ENCODE data around the gene TP53I13. TPM values are rescaled to one million over a fixed set of nuclear protein-coding genes. Genes with fewer than 3 reads are reported as not detected.
A peak's percentile ranks its signal among the peaks of the same experiment; 100 is the strongest.

The TP53I13 gene
- total RNA-seq, 1 donor from 2014 or later, result 40.1 TPM

DNA sequence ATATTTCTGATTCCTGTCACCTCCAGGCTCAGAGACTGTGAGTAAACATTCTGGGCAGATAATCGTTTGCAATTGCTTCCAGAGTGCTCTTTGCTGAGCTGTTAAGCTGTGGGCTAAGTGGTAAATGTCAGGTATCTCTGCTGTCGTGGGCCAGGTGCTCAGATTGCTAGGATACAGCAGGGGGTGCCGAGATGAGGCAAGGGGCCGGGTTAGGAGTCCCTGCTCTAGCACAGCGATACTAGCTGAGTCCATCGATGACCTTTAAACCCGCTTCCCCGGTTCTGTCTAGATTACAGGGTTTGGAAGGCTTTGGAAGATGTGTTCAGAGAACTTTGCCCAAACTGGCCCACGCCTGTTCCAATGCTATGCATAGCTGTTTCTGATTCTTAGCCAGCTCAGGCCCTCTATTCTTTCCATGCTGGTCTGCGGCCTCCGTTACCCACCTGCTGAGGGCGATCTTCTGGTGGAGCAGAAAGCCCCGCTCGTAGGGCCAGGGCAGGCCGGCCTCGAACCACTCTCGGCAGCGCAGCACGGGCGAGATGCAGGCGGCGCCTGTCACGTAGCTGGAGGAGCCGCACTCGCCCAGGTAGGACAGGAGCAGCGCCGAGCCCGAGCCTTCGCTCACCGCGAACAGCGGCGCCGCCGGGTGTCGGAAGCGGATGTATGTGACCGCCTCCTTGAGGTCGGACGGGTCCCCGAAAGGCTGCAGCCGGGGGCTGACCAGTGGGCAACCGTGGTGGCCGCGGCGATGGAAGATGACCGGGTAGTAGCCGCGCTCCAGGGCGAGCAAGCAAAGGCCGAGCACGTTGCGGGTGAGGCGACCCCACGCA, 2.6 kb upstream of the TP53I13 start:
- peak; percentile 65 for DNase-seq
- no peak for ATAC-seq

DNA sequence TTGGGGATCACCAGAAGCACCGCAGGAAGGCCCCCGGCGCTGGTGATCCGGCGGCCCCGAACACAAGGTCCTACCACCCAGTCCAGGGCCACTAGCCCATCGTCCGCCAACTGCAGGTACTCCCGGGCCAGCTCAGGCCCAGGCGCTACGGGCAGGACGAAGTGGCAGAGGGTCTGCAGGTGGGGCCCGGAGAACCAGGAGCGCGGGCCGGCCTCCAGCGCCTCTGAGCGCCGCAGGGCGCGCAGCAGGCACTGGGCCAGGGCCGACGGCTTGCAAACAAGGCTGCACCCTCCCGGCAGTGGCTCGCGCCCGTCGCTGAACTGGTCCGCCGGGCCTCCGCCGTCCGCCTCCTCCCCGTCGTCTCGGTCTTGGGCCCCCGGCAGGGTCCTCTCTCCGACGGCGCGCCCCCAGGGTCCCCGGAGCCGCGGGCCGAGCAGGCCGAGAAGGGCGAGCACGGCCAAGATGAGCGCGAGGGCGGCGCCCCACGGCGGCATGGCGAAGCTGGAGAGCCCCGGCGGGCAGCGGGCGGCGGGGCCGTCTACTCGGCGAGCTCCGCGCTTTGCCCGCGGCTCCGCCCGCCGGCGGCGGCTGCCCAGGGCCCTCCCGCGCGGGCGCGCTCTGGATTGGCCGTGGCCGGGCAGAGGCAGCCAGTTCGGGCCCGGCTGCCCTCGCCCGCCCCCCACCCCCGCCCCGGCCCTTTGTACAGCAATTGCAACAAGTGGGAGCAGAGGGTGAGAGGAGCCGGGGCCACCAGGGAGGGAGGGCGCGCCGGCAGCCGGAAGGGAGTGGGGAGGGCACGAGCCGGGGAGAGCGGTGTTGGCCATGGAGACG, 1.8 kb upstream of the TP53I13 start, which contains the start of gene ABHD15:
TSS of gene ABHD15 (minus strand) at position 565 of the 831 bp plus-strand sequence. CDS start at position 494, 71 bp downstream.
- ATAC-seq (peak; percentile 57), DNase-seq (peak; percentile 86)
- intact Hi-C loops (cut with micrococcal nuclease), result no loop called here

More for the DNA sequence above, 2.6 kb upstream of the TP53I13 start:
- intact Hi-C loops (cut with micrococcal nuclease), result no loop called here

DNA sequence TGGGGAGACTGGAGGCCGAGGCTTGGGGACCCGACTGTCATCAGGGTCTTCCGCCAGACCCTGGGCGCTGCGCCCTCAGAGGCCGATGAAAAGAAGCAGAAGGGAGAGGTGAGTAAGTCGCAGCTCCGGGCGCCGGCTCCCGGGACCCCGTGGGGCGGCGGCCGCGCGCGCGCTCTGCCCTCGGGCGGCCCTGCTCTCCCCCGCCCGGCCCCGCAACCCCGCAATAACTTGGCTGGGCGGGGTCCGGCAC, 1.3 kb upstream of the TP53I13 start:
- intact Hi-C loops (cut with micrococcal nuclease), result no loop called here
- ATAC-seq, result peak; percentile 7
- no peak for DNase-seq

DNA sequence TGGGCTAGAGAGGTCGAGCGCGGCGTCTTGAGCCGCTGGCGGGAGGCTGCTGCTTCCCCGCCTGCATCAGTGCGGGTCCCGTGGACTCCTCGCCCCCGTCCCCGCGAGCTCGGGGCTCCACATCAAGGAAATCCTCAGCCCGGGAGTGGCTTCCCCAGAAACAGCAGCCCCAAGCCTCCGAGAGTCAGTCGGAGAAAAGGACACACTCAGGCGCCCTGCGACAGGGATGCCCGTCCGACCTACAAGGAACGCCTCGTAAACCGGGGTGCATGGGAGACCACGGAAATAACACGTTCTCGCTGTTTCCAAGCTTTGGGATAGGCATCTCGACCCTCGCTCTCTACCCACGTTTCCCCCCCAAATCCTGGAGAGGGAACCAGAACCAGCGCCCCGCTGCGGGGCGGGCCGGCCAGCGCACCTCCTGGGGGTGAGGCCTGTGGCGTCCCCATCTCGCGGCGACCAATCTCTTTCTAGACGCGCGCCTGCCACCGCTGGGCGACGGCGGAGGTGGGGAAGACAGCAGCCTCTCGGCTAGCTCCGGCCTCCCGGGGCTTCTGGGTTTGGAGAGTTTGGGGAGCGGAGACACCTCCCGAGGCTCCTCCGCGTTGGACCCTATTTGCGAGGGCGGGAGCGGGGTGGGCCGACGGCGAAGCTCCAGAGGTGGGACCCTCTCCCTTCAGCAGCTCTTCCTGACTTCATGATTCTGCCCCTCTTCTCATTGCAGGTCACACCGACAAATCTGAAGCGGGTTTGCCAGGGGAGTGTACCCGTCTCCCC, 759 bp upstream of the TP53I13 start:
- intact Hi-C loops (cut with micrococcal nuclease), result no loop called here
- DNase-seq, result peak; percentile 83
- ATAC-seq, result peak; percentile 57

DNA sequence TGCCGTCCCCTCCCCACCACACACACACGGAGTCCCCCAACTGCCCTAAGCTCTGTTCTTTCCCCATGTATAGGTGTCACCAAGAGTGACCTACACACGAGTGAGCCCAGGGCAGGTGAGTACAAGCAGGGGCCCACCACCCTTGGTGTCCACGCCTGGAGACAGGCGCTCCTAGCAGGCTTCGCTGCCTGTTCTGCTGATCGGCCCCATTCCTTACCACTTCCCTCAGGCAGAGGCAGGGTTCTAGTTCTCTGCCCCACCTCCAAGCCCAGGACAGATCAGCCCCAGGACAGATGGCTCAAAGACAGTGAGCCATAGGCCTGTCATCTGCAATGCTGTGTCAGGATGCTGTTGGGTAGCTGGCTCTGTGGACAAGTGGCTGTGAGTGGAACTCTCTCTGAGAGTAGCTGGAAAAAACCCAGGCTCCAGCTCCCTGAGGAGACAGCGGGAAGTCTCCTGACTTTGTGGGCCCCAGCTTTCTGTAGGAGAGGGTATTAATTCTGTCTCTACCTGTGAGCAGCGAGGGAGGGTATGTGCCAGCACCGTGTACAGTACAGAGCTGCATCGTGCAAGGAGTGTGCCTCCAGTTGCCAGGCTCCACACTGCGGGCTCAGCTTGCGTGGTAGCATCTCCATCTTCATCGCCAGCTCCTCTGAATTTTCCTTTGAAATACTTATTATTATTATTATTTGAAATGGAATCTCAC, 897 bp downstream of the TP53I13 start:
- ATAC-seq (no peak), DNase-seq (peak; percentile 41)
- intact Hi-C loops (cut with micrococcal nuclease), result no loop called here

DNA sequence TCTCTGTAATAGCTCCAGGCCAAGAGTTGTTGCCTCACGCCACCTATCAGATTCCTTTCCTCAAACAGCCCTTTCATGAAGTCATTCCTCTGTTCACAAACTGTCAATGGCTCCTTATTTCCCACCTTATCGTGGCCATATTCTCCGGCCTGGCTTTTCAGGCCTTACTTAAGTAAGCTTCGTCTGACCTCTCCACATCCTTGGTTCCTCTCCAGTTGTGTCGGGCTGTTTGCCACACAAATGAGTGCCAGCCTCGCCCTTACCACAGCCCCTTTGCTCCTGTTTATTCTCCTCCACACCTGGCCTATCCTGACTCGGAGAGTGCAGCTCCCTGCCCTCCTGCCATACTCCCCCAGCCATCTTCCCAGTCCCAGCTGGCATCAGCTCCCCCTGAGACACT, 2.0 kb downstream of the TP53I13 start:
- intact Hi-C loops (cut with micrococcal nuclease), result no loop called here
- no peak for ATAC-seq

DNA sequence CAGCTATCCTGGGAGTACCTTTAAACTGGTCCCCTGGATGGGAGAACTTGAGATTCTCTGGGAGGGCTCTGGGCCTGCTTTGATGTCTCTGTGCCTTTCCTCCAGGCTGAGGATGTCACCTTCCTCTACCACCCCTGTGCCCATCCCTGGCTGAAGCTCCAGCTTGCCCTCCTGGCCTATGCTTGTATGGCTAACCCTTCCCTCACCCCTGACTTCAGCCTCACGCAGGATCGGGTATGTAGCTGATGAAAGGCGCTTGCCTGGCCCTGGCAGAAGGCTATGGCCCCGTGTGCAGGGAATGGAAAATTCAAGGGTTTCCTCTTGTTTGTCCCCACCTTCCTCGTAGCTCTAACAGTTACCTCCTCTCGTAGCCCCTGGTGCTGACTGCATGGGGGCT, 3.0 kb downstream of the TP53I13 start:
- DNase-seq (no peak), ATAC-seq (no peak)
- intact Hi-C loops (cut with micrococcal nuclease), result no loop called here

More for the DNA sequence above, 2.0 kb downstream of the TP53I13 start:
- no peak for DNase-seq

DNA sequence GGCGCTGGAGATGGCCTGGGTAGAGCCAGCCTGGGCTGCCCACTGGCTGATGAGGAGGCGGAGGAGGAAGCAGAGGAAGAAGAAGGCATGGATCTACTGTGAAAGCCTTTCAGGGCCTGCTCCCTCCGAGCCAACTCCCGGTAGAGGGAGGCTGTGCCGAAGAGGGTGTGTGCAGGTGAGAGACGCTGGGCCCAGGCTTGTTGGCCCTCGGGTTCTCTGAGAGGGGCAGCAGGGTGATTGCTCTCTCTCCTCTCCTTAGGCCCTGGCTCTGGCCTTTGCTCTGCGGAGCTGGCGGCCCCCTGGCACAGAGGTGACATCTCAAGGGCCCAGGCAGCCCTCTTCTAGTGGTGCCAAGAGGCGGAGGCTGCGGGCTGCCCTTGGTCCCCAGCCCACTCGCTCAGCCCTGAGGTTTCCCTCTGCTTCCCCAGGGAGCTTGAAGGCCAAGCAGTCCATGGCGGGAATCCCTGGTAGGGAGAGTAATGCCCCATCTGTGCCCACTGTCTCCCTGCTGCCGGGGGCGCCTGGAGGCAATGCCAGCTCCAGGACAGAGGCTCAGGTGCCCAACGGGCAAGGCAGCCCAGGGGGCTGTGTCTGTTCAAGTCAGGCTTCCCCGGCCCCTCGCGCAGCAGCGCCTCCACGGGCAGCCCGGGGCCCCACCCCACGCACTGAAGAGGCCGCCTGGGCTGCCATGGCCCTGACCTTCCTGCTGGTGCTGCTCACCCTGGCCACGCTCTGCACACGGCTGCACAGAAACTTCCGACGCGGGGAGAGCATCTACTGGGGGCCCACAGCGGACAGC, 3.6 kb downstream of the TP53I13 start:
- ATAC-seq, result peak; percentile 25
- intact Hi-C loops (cut with micrococcal nuclease), result no loop called here
- peak; percentile 61 for DNase-seq

DNA sequence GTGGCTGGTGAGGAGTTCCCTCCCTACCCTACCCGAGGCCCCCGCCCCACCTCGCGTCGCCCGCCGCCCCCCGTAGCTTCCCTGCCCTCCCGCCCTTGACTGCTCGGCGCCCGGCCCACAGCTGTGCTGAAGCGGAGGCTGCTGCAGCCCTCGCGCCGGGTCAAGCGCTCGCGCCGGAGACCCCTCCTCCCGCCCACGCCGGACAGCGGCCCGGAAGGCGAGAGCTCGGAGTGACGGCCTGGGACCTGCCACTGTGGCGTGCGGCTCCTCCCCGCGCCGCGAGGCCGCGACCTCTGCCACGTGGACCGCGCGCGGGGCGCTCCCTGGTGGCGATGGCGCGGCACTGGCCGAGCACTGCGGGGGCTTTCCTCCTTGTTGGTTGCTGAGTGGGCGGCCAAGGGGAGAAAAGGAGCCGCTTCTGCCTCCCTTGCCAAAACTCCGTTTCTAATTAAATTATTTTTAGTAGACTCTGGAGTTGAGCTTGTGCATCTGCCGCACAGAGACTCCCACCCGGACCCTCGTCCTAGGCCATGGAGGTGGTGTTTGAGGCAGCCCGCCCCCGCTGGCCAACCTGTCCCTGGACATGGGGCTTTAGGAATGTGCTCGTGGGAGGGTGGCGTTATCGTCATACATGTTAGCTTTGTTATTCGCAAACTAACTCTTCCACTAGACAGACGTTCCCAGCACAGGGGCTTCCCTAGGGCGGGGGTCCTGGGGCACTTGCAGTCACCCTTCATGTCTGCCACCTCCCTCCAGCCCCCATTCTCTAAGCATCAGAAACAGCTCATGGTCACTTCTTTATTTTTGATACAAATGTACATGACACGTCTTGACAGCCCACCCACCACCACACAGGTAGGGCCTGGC, 4.4 kb downstream of the TP53I13 start:
- DNase-seq (peak; percentile 85), ATAC-seq (peak; percentile 60)
- intact Hi-C loops (cut with micrococcal nuclease), result no loop called here

DNA sequence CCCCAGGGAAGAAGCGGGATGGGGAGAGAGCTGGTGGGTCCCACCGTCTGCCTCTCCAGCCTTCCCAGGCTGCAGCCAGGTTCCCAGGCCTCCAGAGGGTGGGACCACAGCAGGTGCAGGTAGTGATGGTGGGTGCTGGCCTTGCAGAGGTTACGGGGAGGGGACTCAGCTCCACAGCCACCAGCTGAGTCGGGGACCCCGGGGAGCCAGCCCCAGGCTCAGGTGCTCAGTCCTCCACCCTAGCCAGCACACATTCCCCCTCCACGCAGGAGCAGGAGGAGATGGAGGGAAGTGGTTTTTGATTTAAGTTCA, 5.0 kb downstream of the TP53I13 start:
- ATAC-seq (no peak), DNase-seq (peak; percentile 34)
- intact Hi-C loops (cut with micrococcal nuclease), result no loop called here

DNA sequence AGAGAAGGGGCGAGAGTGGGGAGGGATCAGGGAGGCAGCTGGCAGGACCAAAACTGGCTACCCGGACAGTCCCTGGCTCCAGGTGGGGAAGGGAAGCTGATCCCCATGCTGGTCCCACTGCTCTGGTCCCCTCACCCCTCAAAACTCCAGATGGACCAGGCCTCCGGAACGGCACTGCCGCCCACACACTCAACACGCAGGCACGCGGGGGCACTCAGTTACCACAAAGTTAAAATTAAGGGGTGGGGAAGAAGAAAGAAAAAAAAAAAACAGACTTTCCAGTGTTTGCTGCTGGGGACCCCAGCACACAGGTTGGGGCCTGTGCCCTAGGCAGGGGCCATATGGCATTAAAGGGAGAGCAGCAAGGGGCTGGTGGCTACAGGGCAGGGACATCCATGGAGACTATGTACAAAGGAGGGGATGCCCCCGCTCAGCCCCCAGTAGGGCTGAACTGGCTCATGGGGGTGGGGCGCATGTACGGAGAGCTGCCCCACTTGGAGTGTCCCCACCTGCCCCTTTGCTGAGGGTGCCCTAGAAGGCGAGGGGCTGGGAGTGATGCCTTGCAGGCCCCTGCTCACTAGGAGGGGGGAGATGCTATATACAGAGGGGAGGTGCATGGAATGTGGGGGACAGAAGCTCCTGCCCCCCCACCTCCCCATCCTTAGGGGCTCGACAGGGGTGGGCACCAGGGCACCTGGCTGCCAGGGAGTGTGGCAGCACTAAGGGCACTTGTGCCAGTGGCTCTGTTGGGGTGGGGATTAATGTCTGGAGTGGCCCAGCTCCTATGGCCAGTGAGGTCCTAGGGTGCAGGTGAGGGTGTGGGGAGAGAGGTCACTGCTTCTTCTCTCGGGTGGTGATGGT, 5.6 kb downstream of the TP53I13 start:
- no peak for DNase-seq
- intact Hi-C loops (cut with micrococcal nuclease), result no loop called here
- ATAC-seq, result no peak

DNA sequence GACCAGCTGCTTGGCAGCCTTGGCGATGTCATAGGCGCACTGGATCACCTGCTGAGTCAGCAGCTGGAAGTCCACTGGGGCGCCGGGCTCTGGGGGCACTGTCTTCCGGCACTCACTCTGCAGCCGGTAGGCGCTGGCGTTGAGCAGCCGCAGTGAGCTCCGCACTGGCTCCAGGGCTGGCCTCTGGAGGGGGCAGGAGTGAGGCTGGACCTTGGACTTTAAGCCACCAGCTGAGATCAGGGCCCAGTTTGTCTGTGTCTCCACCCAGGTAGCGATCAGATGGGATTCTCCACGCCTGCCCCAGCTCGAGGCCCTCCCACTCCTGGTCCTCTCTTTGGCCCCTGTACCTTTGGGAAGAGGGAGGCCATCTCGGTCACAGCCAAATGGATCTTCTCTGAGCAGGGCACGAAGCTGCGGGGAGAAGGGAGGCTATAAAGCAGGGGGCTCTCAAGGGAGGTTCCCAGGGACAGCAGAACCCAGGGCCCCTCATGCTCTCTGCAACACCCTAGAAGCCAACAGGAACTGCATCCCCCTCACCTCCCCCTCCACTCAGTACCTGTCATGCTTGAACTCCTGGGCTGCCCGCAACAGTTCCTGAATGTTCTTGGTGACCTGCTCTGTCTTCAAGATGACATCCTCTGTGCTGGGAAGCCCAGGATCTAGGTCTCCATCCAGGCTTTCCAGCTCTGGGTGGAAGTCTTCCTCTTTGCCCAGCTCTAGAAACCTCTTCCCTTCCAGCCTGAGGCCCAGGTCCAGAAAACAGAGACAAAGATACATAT, 6.4 kb downstream of the TP53I13 start:
- ATAC-seq, result no peak
- intact Hi-C loops (cut with micrococcal nuclease), result no loop called here
- DNase-seq, result peak; percentile 36

DNA sequence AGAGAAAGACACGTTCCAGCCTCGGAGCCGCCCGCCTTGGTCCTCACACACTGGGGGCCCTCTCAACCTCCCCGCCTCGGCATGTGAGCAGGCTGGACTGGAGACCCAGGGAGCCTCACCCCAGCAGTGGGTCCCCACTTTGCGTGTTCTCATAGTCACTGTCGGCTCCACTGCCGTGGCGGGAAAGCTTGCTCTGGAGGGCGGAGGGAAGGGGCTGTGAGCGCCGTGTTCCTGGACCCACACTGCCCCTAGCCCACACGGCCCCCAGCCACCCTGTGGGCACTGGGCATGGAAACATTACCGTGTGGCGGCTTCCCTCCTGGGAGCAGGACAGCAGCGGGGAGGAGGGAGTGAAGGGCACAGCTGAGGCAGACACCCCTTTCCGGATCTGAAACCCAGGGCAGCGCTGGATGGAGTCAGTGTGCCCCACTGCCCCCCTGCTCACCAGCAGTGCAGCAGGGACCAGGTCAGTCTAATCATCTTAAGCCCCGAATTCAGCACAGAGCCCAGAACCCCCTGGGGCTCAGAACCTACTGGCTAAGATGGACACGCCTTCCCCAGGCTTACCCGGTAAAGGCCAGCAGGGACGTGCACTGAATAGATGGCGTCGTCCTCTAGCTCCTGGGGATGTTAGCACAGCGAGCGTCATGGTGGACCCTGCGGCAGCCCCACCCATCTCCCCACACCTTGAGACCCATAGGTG, 7.2 kb downstream of the TP53I13 start:
- no peak for ATAC-seq
- intact Hi-C loops (cut with micrococcal nuclease), result no loop called here

DNA sequence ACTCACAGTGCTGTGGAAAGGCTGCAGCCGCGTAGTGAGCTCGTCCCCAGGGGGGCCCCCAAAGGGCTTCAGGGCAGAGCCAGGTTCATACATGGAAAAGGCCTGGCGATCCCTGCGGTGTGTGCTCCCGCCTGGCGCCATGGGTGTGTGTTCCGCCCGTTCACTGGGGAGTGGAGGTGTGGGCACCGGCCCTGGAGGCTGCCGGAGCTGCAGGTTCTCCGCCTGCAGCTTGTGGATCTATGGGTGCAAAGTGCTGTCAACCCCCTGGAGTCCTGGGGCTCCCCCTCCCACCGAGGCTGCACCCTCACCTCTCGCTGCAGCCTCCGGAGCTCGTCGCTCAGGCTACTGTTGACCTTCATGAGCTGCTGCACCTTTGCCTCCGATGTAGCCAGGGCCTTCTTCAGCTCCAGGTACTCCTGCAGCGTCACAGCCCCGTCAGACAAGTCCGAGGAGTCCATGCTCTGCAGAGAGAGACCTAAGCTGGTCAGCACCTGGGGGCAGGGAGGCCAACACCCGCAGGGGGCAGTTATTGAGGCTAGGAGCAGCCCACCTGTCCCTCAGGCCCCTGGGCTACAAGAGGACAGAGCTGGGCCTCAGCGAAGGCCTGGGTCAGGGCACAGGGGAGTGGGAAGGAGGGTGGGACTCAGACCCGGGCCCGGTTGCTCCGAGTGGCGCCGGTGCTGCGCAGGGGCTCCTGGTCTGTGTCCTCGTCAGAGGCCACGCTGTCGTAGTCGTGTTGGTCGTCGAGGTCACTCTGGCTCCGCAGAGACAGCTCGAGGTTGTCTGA, 7.9 kb downstream of the TP53I13 start:
- intact Hi-C loops (cut with micrococcal nuclease), result no loop called here
- no peak for ATAC-seq
- DNase-seq, result peak; percentile 31

More for the DNA sequence above, 7.2 kb downstream of the TP53I13 start:
- DNase-seq, result no peak

DNA sequence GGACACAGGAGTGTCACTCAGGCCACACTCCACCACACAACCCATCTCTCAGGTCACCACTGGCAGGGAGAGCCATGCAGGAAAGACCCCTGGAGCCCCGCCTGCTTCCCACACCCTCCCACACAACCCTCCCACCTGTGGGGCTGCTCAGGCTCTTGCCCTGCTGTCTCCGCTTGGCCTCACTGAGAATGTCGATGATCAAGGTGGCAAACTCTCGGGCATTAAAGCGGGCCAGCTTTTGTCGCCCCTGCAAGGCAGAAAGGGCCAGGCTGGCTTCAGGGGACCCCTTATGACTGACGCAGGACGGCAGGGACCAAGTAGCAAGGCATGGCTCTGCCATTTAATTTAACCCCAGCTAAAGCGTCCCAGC, 8.5 kb downstream of the TP53I13 start:
- intact Hi-C loops (cut with micrococcal nuclease), result no loop called here
- DNase-seq, result no peak
- ATAC-seq, result no peak

Data from left ventricle myocardium superior (tissue), 1 donor.